HG03135 (cell line): ENCODE results near the gene NUTF2.
A peak's percentile ranks its signal among the peaks of the same experiment; 100 is the strongest.
"Not testable (repeated sequence)": the region's sequence is repeated elsewhere in the genome, so short reads cannot be mapped to it uniquely, and the experiment has no call there.

ENCODE experiments used
- ATAC-seq: cut with Tn5 transposase; IDR thresholded peaks from one replicate; pipeline ENCODE4 v1.9.1; 2021; ENCODE audit warnings: mild to moderate bottlenecking, moderate library complexity; ENCODE audit not compliant: unreplicated experiment

NUTF2 gene

GRCh38 chr16:67837190-67837589 is 9.5 kb upstream of the NUTF2 start:
- not testable (repeated sequence) for ATAC-seq

- no peak for ATAC-seq
These were observed 8.9 kb upstream of the NUTF2 start for GRCh38 chr16:67837811-67838210.

- ATAC-seq, result no peak
These were observed 5.4 kb upstream of the NUTF2 start for GRCh38 chr16:67841198-67841815.

- peak; percentile 39 for ATAC-seq
These were observed 4.8 kb upstream of the NUTF2 start, which contains the start of gene THAP11 for GRCh38 chr16:67841816-67842508. Gene THAP11 (plus strand): TSS chr16:67842320. CDS start chr16:67842555, 235 bp downstream.

GRCh38 chr16:67842509-67843342 is 4.0 kb upstream of the NUTF2 start:
- peak; percentile 5 for ATAC-seq

- no peak for ATAC-seq
These were observed 3.4 kb upstream of the NUTF2 start for GRCh38 chr16:67843343-67843765.

GRCh38 chr16:67844497-67844896 is 2.2 kb upstream of the NUTF2 start:
- ATAC-seq, result no peak

GRCh38 chr16:67845291-67846062 is 1.3 kb upstream of the NUTF2 start:
- no peak for ATAC-seq

- ATAC-seq, result no peak
These were observed 742 bp upstream of the NUTF2 start for GRCh38 chr16:67846063-67846319.

- ATAC-seq, result peak; percentile 41
These were observed 530 bp downstream of the NUTF2 start, which contains the start of gene CENPT for GRCh38 chr16:67847064-67847861. Gene CENPT (minus strand): TSS chr16:67847693. CDS start chr16:67833859, 13,834 bp downstream.

- no peak for ATAC-seq
These were observed 1.4 kb downstream of the NUTF2 start for GRCh38 chr16:67848118-67848517.

GRCh38 chr16:67853670-67854069 is 6.9 kb downstream of the NUTF2 start:
- no peak for ATAC-seq

GRCh38 chr16:67855789-67856188 is 9.1 kb downstream of the NUTF2 start:
- ATAC-seq, result no peak

GRCh38 chr16:67856927-67857546 is 10.3 kb downstream of the NUTF2 start:
- no peak for ATAC-seq

- no peak for ATAC-seq
These were observed 11.0 kb downstream of the NUTF2 start for GRCh38 chr16:67857547-67858233.

- no peak for ATAC-seq
These were observed 11.8 kb downstream of the NUTF2 start for GRCh38 chr16:67858500-67858899.

- ATAC-seq, result no peak
These were observed 14.1 kb downstream of the NUTF2 start for GRCh38 chr16:67860589-67861398.

GRCh38 chr16:67861877-67862276 is 15.1 kb downstream of the NUTF2 start:
- no peak for ATAC-seq
